Measurements from ENCODE around the gene AGXT.

Gene AGXT

GRCh38 chr2:240822280-240822847 is 46.3 kb upstream of the AGXT start:
- H3K79me2 ChIP-seq (ENCODE audit: insufficient read depth, low read length) = no peaks in the 10 kb centered on the region
- no peak overlapping the region for H3K4me3 ChIP-seq (ENCODE audit: low read depth, low read length, poor library complexity, severe bottlenecking)
- no peaks in the 10 kb centered on the region; the same call in 1 of the 2 replicates for H3K27me3 ChIP-seq (ENCODE audit: insufficient read depth, low read length)
- no peaks in the 10 kb centered on the region for H3K4me1 ChIP-seq (ENCODE audit: insufficient read depth, low read length, severe bottlenecking)
- H3K9me3 ChIP-seq (ENCODE audit: low read length) = no peaks in the 10 kb centered on the region
- no peak for TF ChIP-seq EZH2 (IDR thresholded peaks at IDR 0.05; ENCODE audit: borderline replicate concordance, low read length)
- TF ChIP-seq, protein P1, sequence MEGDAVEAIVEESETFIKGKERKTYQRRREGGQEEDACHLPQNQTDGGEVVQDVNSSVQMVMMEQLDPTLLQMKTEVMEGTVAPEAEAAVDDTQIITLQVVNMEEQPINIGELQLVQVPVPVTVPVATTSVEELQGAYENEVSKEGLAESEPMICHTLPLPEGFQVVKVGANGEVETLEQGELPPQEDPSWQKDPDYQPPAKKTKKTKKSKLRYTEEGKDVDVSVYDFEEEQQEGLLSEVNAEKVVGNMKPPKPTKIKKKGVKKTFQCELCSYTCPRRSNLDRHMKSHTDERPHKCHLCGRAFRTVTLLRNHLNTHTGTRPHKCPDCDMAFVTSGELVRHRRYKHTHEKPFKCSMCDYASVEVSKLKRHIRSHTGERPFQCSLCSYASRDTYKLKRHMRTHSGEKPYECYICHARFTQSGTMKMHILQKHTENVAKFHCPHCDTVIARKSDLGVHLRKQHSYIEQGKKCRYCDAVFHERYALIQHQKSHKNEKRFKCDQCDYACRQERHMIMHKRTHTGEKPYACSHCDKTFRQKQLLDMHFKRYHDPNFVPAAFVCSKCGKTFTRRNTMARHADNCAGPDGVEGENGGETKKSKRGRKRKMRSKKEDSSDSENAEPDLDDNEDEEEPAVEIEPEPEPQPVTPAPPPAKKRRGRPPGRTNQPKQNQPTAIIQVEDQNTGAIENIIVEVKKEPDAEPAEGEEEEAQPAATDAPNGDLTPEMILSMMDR (IDR thresholded peaks at IDR 0.05; ENCODE audit: low read length) = no peak
- H3K4me2 ChIP-seq (ENCODE audit: low read length) = no peak overlapping the region
- no peak overlapping the region for H3K27ac ChIP-seq (ENCODE audit: low read depth, low read length, poor library complexity, severe bottlenecking)
- H2AFZ ChIP-seq (ENCODE audit: low read length) = no peak overlapping the region
- H4K20me1 ChIP-seq (ENCODE audit: insufficient read depth, low read length) = no peaks in the 10 kb centered on the region
- no peak overlapping the region for H3K9ac ChIP-seq (ENCODE audit: low read length)
- H3K36me3 ChIP-seq (ENCODE audit: insufficient read depth, low read length) = no peaks in the 10 kb centered on the region
- H3F3A ChIP-seq (ENCODE audit: insufficient read depth, low read length) = no peaks in the 10 kb centered on the region
- H3K9me2 ChIP-seq (ENCODE audit: low read depth, low read length) = no peaks in the 10 kb centered on the region

- Histone ChIP-seq H3K4me2 (ENCODE audit: low read length) (no peak overlapping the region), H3F3A (ENCODE audit: insufficient read depth, low read length) (no peaks in the 10 kb centered on the region), H4K20me1 (ENCODE audit: insufficient read depth, low read length) (no peaks in the 10 kb centered on the region), H3K9ac (ENCODE audit: low read length) (no peak overlapping the region), H3K9me2 (ENCODE audit: low read depth, low read length) (no peaks in the 10 kb centered on the region), H3K27ac (ENCODE audit: low read depth, low read length, poor library complexity, severe bottlenecking) (no peak overlapping the region), H3K36me3 (ENCODE audit: insufficient read depth, low read length) (no peaks in the 10 kb centered on the region), H3K79me2 (ENCODE audit: insufficient read depth, low read length) (no peaks in the 10 kb centered on the region), H2AFZ (ENCODE audit: low read length) (no peak overlapping the region), H3K4me3 (ENCODE audit: low read depth, low read length, poor library complexity, severe bottlenecking) (no peak overlapping the region), H3K27me3 (ENCODE audit: insufficient read depth, low read length) (no peaks in the 10 kb centered on the region; the same call in 1 of the 2 replicates), H3K4me1 (ENCODE audit: insufficient read depth, low read length, severe bottlenecking) (no peaks in the 10 kb centered on the region), H3K9me3 (ENCODE audit: low read length) (no peaks in the 10 kb centered on the region)
- TF ChIP-seq, protein P1 (IDR thresholded peaks at IDR 0.05; ENCODE audit: low read length) = no peak
- TF ChIP-seq EZH2 (IDR thresholded peaks at IDR 0.05; ENCODE audit: borderline replicate concordance, low read length) = no peak
Measured at GRCh38 chr2:240823449-240824336, 44.9 kb upstream of the AGXT start.

- Histone ChIP-seq H2AFZ (ENCODE audit: low read length) (no peak overlapping the region), H3K9me3 (ENCODE audit: low read length) (no peaks in the 10 kb centered on the region), H3K79me2 (ENCODE audit: insufficient read depth, low read length) (no peaks in the 10 kb centered on the region), H3F3A (ENCODE audit: insufficient read depth, low read length) (no peaks in the 10 kb centered on the region), H3K9ac (ENCODE audit: low read length) (no peak overlapping the region), H3K27me3 (ENCODE audit: insufficient read depth, low read length) (no peaks in the 10 kb centered on the region; the same call in 1 of the 2 replicates), H3K27ac (ENCODE audit: low read depth, low read length, poor library complexity, severe bottlenecking) (no peak overlapping the region), H3K4me2 (ENCODE audit: low read length) (no peak overlapping the region), H3K4me1 (ENCODE audit: insufficient read depth, low read length, severe bottlenecking) (no peaks in the 10 kb centered on the region), H3K9me2 (ENCODE audit: low read depth, low read length) (no peaks in the 10 kb centered on the region), H3K4me3 (ENCODE audit: low read depth, low read length, poor library complexity, severe bottlenecking) (no peak overlapping the region), H4K20me1 (ENCODE audit: insufficient read depth, low read length) (no peaks in the 10 kb centered on the region), H3K36me3 (ENCODE audit: insufficient read depth, low read length) (no peaks in the 10 kb centered on the region)
- TF ChIP-seq EZH2 (IDR thresholded peaks at IDR 0.05; ENCODE audit: borderline replicate concordance, low read length) = no peak
- TF ChIP-seq, protein P1 (IDR thresholded peaks at IDR 0.05; ENCODE audit: low read length) = no peak
Measured at GRCh38 chr2:240825476-240825875, 43.1 kb upstream of the AGXT start.

Data from OCI-LY1 (cell line).